Gastrocnemius medialis (tissue), 4 donors: ENCODE data around the gene CWC15.

Source experiments
- POLR2A ChIP-seq, 2 donors: fragments of 450-650 bp; IDR thresholded peaks; one replicate each; pipeline ENCODE4 v1.6.1; 2017; ENCODE audit warnings: antibody characterized with exemption in 2 of 2, mild to moderate bottlenecking in 2 of 2, moderate library complexity in 2 of 2
- TF ChIP-seq, protein P1 (sequence below), 5 experiments: fragments of 450-650 bp in 3 of 5; fragments of 200-600 bp in 2 of 5; sonication (generic) in 2 of 5; IDR thresholded peaks in 4 of 5; conservative IDR thresholded peaks in 1 of 5; 1 replicate in 4 of 5; 2 replicates in 1 of 5; pipeline ENCODE4 v1.5.1; 2016 to 2019; ENCODE audit warnings: antibody characterized with exemption in 5 of 5, mild to moderate bottlenecking in 3 of 5, moderate library complexity in 3 of 5

DNA sequence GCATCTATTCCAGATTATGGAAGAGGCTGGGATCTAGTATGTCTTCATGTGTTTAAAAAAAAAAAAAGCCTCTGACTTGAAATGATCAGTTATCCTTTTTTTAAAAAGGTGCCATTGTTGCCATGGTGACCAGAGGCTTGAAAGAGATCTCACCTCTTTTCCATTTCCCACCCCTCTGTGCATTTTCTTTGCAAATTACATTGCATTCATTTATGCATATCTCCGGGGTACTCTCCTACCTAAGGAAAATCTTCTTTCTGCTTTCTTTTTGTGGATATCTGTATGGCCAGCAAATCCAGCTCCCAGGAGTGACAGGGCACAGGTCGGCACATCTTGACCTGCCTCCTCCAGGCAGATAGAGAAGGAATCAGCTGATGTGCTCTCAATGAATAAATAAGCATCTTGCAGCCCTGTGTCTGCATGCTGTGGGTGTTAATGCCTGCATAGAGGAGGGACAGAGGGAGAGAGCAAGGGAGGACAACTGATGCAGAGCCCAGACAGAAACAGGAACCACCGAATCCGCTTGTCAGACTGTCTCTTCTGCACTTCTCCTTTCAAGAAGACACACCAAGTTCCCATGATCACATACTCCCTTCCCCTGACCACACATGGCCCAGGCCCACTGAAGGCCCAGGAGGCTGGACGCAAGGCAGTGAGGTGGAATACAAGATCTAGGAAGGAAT lies 50.9 kb downstream of the CWC15 start:
- no peak for TF ChIP-seq POLR2A (IDR thresholded peaks at IDR 0.05)
- TF ChIP-seq, protein P1, sequence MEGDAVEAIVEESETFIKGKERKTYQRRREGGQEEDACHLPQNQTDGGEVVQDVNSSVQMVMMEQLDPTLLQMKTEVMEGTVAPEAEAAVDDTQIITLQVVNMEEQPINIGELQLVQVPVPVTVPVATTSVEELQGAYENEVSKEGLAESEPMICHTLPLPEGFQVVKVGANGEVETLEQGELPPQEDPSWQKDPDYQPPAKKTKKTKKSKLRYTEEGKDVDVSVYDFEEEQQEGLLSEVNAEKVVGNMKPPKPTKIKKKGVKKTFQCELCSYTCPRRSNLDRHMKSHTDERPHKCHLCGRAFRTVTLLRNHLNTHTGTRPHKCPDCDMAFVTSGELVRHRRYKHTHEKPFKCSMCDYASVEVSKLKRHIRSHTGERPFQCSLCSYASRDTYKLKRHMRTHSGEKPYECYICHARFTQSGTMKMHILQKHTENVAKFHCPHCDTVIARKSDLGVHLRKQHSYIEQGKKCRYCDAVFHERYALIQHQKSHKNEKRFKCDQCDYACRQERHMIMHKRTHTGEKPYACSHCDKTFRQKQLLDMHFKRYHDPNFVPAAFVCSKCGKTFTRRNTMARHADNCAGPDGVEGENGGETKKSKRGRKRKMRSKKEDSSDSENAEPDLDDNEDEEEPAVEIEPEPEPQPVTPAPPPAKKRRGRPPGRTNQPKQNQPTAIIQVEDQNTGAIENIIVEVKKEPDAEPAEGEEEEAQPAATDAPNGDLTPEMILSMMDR (IDR thresholded peaks at IDR 0.05 in 4 of 5, conservative IDR thresholded peaks at IDR 0.05 in 1 of 5) = no peak
